ENCODE data around the gene GFER.

Gene GFER

DNA sequence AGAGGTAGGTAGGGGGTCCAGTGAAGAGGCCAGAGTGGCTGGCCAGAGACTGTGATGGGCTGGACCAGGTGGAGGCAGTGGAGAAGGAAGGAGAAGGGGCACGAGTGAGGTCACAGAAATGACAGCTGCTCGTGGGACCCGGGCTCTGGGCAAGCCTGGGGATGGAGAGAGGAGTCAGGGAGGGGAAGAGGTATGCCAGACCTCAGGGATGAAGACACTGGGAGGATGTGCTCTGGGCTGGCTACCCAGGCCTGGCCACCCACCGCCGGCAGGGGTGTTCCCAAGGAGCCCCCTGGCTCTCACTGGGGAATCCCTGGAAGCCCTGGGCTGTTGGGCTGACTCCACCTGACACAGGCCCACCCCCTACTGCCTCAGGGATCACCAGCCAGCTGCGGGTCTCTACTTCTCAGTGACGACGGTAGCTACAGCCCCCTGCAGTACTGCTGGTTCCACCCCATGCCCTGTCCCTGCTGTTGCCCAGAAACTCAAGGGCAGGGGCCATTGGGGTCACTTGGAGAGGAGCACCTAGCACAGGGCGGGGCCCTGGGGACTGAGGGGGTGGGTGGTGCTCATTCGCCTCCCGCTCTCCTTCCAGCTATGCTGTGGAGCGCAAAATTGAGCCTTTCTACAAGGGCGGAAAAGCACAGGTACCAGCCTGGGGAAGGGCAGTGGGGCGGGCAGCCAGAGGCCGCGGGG lies 10.4 kb upstream of the GFER start:
- no peak for ATAC-seq (replicated peaks; ENCODE audit: extremely low read depth, poor library complexity, severe bottlenecking)
- Mint-ChIP-seq H3K27me3 (no peaks in the 10 kb centered on the region), H3K9me3 (no peaks in the 10 kb centered on the region), H3K36me3 (ENCODE audit: insufficient read depth) (peaks cover 28% of the 10 kb centered on the region), H3K27ac (ENCODE audit: low read depth) (no peak overlapping the region), H3K4me3 (no peak overlapping the region), H3K4me1 (peaks cover 22% of the 10 kb centered on the region)
- no peak for DNase-seq (ENCODE audit: low spot score in 2 of 2)

DNA sequence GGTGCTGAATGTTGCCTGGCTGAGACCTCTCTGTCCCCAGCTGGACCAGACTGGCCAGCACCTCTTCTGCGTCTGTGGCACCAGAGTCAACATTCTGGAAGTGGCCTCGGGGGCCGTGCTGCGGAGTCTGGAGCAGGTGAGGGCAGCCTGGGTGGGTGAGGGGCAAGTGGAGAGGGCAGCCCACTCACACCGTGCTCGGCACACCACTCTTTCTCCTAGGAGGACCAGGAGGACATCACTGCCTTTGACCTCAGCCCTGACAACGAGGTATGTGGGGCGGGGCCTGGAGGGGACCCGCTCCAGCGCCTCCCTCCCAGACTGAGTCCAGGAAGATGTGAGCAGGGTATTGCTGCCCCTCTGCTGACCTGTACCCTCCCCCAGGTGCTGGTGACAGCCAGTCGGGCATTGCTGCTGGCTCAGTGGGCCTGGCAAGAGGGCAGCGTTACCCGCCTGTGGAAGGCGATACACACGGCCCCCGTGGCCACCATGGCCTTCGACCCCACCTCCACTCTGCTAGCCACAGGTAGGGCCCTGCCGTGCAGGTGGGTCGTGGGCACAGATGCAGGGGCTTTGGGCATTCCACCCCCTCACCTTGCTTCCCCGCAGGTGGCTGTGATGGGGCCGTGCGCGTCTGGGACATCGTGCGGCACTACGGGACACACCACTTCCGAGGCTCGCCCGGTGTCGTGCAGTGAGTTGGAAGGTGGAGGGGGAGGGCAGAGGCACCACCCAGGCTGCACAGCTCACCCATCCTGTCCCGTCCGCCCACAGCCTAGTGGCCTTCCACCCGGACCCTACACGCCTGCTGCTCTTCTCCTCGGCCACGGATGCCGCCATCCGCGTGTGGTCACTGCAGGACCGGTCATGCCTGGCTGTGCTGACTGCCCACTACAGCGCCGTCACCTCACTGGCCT lies 9.6 kb upstream of the GFER start:
- peak overlapping the region; percentile 27 for H3K4me3 Mint-ChIP-seq
- H3K9me3 Mint-ChIP-seq = no peaks in the 10 kb centered on the region
- no peaks in the 10 kb centered on the region for H3K27me3 Mint-ChIP-seq
- H3K27ac Mint-ChIP-seq (ENCODE audit: low read depth) = no peak overlapping the region
- H3K36me3 Mint-ChIP-seq (ENCODE audit: insufficient read depth) = peaks cover 30% of the 10 kb centered on the region
- ATAC-seq (replicated peaks; ENCODE audit: extremely low read depth, poor library complexity, severe bottlenecking) (no peak), DNase-seq (ENCODE audit: low spot score in 2 of 2) (no peak)
- peaks cover 22% of the 10 kb centered on the region for H3K4me1 Mint-ChIP-seq

GRCh38 chr16:1975432-1976215 lies 8.4 kb upstream of the GFER start:
- Mint-ChIP-seq H3K4me3 (no peak overlapping the region), H3K4me1 (peaks cover 22% of the 10 kb centered on the region), H3K36me3 (ENCODE audit: insufficient read depth) (peaks cover 32% of the 10 kb centered on the region), H3K9me3 (no peaks in the 10 kb centered on the region), H3K27ac (ENCODE audit: low read depth) (no peak overlapping the region), H3K27me3 (no peaks in the 10 kb centered on the region)
- DNase-seq (ENCODE audit: low spot score in 2 of 2) (no peak), ATAC-seq (replicated peaks; ENCODE audit: extremely low read depth, poor library complexity, severe bottlenecking) (no peak)

DNA sequence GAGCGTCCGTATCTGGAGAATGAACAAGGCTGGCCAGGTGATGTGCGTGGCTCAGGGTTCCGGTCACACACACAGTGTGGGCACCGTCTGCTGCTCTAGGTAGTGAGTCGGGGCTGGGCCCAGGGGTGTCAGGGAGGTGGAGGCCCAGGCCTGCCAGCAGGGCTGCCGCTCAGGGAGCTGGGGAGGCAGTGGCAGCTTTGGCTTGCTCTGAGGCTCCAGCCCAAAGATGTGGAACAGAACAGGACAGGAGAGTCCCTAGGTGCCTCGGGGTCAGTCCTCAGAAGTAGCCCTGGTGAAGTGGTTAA lies 7.8 kb upstream of the GFER start:
- Mint-ChIP-seq H3K27me3 (no peaks in the 10 kb centered on the region), H3K27ac (ENCODE audit: low read depth) (no peak overlapping the region), H3K36me3 (ENCODE audit: insufficient read depth) (peaks cover 31% of the 10 kb centered on the region), H3K9me3 (no peaks in the 10 kb centered on the region), H3K4me3 (no peak overlapping the region), H3K4me1 (peaks cover 17% of the 10 kb centered on the region)
- ATAC-seq (replicated peaks; ENCODE audit: extremely low read depth, poor library complexity, severe bottlenecking) (no peak), DNase-seq (ENCODE audit: low spot score in 2 of 2) (no peak)

DNA sequence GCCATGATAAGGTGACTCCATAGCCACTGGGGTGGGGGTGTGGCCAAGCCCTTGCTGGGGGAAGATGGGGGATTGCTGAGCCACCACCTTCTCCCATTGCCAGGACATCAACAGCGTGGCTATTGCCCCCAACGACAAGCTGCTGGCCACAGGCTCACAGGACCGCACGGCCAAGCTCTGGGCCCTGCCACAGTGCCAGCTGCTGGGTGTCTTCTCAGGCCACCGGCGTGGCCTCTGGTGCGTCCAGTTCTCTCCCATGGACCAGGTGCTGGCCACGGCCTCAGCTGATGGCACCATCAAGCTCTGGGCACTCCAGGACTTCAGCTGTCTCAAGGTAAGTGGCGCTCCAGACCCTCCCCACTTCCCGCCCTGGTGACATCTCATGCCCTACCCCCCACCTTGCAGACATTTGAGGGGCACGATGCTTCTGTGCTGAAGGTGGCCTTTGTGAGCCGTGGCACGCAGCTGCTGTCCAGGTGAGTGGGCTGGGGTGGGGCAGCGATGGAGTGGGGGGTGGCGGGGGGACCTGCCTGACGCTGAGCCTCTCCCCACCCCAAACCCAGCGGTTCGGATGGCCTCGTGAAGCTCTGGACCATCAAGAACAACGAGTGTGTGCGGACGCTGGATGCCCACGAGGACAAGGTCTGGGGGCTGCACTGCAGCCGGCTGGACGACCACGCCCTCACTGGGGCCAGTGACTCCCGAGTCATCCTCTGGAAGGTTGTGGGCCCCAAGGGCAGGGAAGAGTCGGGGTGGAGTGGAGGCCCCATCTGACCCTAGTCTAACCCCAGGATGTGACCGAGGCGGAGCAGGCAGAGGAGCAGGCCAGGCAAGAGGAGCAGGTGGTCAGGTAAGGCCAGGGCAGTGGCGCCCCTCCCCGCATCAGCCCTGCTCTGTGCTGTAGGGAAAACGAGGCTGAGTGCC lies 6.8 kb upstream of the GFER start:
- Mint-ChIP-seq H3K4me1 (peaks cover 7% of the 10 kb centered on the region), H3K27ac (ENCODE audit: low read depth) (no peak overlapping the region), H3K27me3 (peaks cover 3% of the 10 kb centered on the region), H3K9me3 (no peaks in the 10 kb centered on the region), H3K4me3 (no peak overlapping the region), H3K36me3 (ENCODE audit: insufficient read depth) (peaks cover 25% of the 10 kb centered on the region)
- ATAC-seq (replicated peaks; ENCODE audit: extremely low read depth, poor library complexity, severe bottlenecking) = no peak
- DNase-seq (ENCODE audit: low spot score in 2 of 2) = no peak

DNA sequence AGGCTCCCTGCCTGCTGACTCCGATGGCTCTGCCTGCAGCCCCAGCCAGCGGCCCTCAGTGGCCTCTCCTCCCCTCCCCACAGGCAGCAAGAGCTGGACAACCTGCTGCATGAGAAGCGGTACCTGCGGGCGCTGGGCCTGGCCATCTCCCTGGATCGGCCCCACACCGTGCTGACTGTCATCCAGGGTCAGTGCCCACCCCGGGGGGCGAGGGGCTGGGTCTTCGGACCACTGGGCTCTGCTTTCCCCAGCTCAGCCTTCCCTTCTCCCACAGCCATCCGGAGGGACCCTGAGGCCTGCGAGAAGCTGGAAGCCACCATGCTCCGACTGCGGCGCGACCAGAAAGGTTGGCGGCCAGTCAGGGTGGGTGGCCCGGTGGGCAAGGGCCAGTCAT lies 6.1 kb upstream of the GFER start:
- Mint-ChIP-seq H3K27me3 (peaks cover 10% of the 10 kb centered on the region), H3K27ac (ENCODE audit: low read depth) (no peak overlapping the region), H3K4me1 (peaks cover 5% of the 10 kb centered on the region), H3K4me3 (no peak overlapping the region), H3K36me3 (ENCODE audit: insufficient read depth) (peaks cover 23% of the 10 kb centered on the region), H3K9me3 (no peaks in the 10 kb centered on the region)
- no peak for ATAC-seq (replicated peaks; ENCODE audit: extremely low read depth, poor library complexity, severe bottlenecking)
- no peak for DNase-seq (ENCODE audit: low spot score in 2 of 2)

- no peaks in the 10 kb centered on the region for H3K9me3 Mint-ChIP-seq
- no peak for DNase-seq (ENCODE audit: low spot score in 2 of 2)
- peaks cover 14% of the 10 kb centered on the region for H3K27me3 Mint-ChIP-seq
- ATAC-seq (replicated peaks; ENCODE audit: extremely low read depth, poor library complexity, severe bottlenecking) = no peak
- no peak overlapping the region for H3K27ac Mint-ChIP-seq (ENCODE audit: low read depth)
- peaks cover 5% of the 10 kb centered on the region for H3K4me1 Mint-ChIP-seq
- no peak overlapping the region for H3K4me3 Mint-ChIP-seq
- H3K36me3 Mint-ChIP-seq (ENCODE audit: insufficient read depth) = peaks cover 23% of the 10 kb centered on the region
Observed at GRCh38 chr16:1978476-1979120, 5.4 kb upstream of the GFER start.

DNA sequence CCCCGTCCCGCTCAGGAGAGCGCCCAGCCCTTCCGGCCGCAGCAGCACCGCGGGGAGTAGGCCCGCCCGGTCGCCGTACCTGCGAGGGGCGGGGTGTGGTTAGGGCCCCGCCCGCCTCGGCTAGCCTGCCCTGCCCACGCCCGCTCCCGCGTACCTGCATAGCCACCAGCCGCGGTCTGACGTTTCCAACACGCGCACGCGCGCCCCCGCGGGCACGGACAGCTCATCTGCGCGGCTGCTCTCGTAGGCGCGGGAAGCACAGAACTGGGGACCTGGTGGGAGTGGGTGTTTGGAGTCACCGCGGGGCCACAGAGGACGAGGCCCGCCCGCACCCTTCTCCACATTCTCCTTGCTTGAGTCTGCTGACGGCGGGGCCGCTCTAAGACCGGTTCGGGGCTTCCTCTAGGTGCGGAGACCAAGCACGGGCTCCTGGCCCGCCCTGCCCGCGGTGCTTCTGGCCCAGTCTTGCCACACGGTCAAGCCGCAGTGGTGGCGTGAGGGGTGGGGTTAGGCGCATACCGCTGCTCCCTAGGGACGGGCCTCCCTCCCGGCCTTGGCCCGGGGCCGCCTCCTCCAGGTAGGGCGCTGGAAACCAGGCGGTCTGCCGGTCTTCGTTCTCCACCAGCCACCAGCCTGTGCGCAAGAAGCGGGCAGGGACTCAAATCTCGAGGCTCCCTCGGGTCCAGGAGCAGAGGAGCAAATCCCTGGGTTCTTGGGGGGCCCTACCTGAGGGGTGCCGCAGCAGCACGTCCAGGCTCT lies 4.5 kb upstream of the GFER start:
- no peak for ATAC-seq (replicated peaks; ENCODE audit: extremely low read depth, poor library complexity, severe bottlenecking)
- peaks cover 5% of the 10 kb centered on the region for H3K4me1 Mint-ChIP-seq
- no peak overlapping the region for H3K4me3 Mint-ChIP-seq
- DNase-seq (ENCODE audit: low spot score in 2 of 2) = no peak
- no peaks in the 10 kb centered on the region for H3K9me3 Mint-ChIP-seq
- peaks cover 14% of the 10 kb centered on the region for H3K27me3 Mint-ChIP-seq
- H3K27ac Mint-ChIP-seq (ENCODE audit: low read depth) = no peak overlapping the region
- H3K36me3 Mint-ChIP-seq (ENCODE audit: insufficient read depth) = peaks cover 22% of the 10 kb centered on the region

DNA sequence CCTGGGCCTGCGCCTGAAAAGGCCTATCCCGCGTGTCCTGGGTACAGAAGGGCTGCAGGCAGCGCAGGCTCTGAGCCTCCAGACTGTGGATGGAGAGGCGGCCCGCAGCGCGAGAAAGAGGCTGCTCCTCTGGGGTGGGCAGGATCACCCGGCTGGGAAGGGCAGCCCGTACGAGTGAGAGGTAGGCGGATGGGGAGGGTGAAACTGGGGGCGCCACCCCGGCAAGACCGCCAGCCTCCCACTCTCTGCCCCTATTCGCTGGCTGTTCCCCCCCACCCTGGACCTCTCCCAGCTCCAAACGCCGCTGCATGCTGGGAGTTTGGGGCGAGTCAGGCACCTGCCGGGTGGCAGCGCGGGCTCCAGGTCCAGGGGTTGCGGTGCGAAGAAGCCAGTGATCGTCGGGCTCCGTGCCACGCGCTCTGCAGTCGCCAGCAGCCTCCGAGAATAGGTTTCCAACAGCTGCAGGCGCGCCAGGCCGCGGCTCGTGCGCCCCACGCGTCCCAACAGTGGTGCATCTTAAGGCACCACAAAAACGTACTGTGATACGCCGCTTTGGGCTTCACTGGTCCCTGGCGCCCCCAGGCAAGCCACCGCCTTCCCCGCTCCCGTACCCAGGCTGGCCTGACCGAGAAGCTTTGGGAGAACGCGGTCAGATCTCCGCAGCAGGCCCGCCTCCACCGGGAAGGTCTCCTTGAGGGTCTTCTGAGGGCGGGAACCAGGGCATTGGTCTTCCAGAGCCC lies 3.8 kb upstream of the GFER start:
- H3K27me3 Mint-ChIP-seq = peaks cover 14% of the 10 kb centered on the region
- H3K4me1 Mint-ChIP-seq = peaks cover 12% of the 10 kb centered on the region
- no peak overlapping the region for H3K4me3 Mint-ChIP-seq
- DNase-seq (ENCODE audit: low spot score in 2 of 2) (no peak), ATAC-seq (replicated peaks; ENCODE audit: extremely low read depth, poor library complexity, severe bottlenecking) (no peak)
- no peaks in the 10 kb centered on the region for H3K9me3 Mint-ChIP-seq
- H3K27ac Mint-ChIP-seq (ENCODE audit: low read depth) = no peak overlapping the region
- H3K36me3 Mint-ChIP-seq (ENCODE audit: insufficient read depth) = peaks cover 26% of the 10 kb centered on the region

DNA sequence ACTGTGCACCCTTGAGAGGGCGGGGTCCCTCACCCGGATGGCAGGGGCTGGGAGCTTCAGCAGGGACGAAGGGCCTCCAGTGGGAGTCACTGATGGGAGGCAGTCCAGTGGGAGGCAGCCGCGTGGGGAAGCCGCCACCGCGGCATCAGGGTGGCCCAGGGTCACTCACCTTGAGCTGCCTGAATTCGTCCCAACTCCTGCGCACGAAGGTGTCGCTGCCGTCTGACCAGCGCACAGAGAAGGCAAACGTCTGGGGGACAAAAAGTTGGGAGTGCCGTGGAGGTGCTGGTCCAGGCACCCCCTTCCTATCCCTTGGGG lies 3.3 kb upstream of the GFER start:
- Mint-ChIP-seq H3K9me3 (no peaks in the 10 kb centered on the region), H3K4me1 (peaks cover 12% of the 10 kb centered on the region), H3K27me3 (peaks cover 14% of the 10 kb centered on the region), H3K27ac (ENCODE audit: low read depth) (no peak overlapping the region), H3K4me3 (no peak overlapping the region), H3K36me3 (ENCODE audit: insufficient read depth) (peaks cover 25% of the 10 kb centered on the region)
- DNase-seq (ENCODE audit: low spot score in 2 of 2) (no peak), ATAC-seq (replicated peaks; ENCODE audit: extremely low read depth, poor library complexity, severe bottlenecking) (no peak)

DNA sequence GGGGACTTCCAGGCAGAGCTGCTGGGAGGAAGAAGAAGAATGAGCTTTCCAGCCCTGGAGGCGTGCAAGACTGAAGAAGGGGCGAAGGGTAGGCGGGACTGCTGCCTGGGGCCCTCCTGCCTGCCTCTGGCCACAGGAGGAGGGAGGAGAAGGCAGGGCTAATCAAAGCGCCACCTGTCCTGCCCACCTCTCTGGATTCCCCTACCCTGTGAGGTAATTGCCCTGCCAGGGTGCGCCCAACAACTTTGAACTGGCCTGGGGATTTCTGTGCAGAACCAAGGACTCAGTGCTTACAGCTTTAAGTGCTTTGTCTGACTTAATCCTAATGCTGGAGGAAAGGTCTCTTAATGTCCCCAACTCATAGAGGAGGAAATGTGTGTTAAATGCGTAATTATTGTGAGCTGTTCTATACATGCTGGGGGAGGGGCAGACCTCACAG lies 2.6 kb upstream of the GFER start, which contains the start of gene NOXO1:
TSS of gene NOXO1 (minus strand) at position 72 of the 439 bp plus-strand sequence. CDS start 290 bp downstream, outside the sequence.
- peak within 1 kb of the TSS; percentile 72 for H3K4me3 Mint-ChIP-seq
- H3K4me1 Mint-ChIP-seq = peaks cover 12% of the 10 kb centered on the region
- H3K27ac Mint-ChIP-seq (ENCODE audit: low read depth) = no peak within 1 kb of the TSS
- H3K36me3 Mint-ChIP-seq (ENCODE audit: insufficient read depth) = peaks cover 26% of the 10 kb centered on the region
- DNase-seq (ENCODE audit: low spot score in 2 of 2) (no peak), ATAC-seq (replicated peaks; ENCODE audit: extremely low read depth, poor library complexity, severe bottlenecking) (no peak)
- peaks cover 14% of the 10 kb centered on the region for H3K27me3 Mint-ChIP-seq
- no peaks in the 10 kb centered on the region for H3K9me3 Mint-ChIP-seq

Measured in central memory CD8-positive, alpha-beta T cell (primary cell).